Mesothelial cell of epicardium (in vitro differentiated cells): ENCODE data around the gene NAA10. TPM values are rescaled to one million over a fixed set of nuclear protein-coding genes. Genes with fewer than 3 reads are reported as not detected.

Experiments used
- DNase-seq, 2 experiments: peaks; one replicate each; pipeline ENCODE4 v3.0.0; 2021; ENCODE audit warnings: low spot score in 2 of 2; ENCODE audit not compliant: unreplicated experiment in 2 of 2
- H3K27ac Mint-ChIP-seq: 2 replicates; pipeline ENCODE4 v1.8.0; 2021; ENCODE audit warnings: mixed read lengths
- H3K27me3 Mint-ChIP-seq: 2 replicates; pipeline ENCODE4 v1.8.0; 2021; ENCODE audit warnings: low read depth, mixed read lengths
- H3K36me3 Mint-ChIP-seq: 2 replicates; pipeline ENCODE4 v1.8.0; 2021; ENCODE audit warnings: mixed read lengths
- H3K4me1 Mint-ChIP-seq: 2 replicates; pipeline ENCODE4 v1.8.0; 2021; ENCODE audit warnings: mixed read lengths
- H3K4me3 Mint-ChIP-seq: 2 replicates; pipeline ENCODE4 v1.8.0; 2021; ENCODE audit warnings: mild to moderate bottlenecking, moderate library complexity, mixed read lengths
- H3K9me3 Mint-ChIP-seq: 2 replicates; pipeline ENCODE4 v1.8.0; 2021; ENCODE audit warnings: mixed read lengths
- CTCF ChIP-seq: fragments of 200-600 bp; sonication (generic); IDR thresholded peaks from one replicate; pipeline ENCODE4 v1.5.0; 2021; ENCODE audit warnings: antibody characterized with exemption; ENCODE audit not compliant: unreplicated experiment
- total RNA-seq: library from RNA; stranded (reverse); gene quantifications from 3 replicates; pipeline ENCODE4 v1.2.1, GENCODE V29; 2021

The NAA10 gene
- total RNA-seq, 1 donor from 2014 or later, result 76.8 TPM

- Mint-ChIP-seq H3K36me3 (peaks cover 1% of the 10 kb centered on the region), H3K4me1 (peaks cover 21% of the 10 kb centered on the region), H3K4me3 (peak overlapping the region; percentile 34), H3K9me3 (no peaks in the 10 kb centered on the region), H3K27ac (peak overlapping the region; percentile 51), H3K27me3 (no peaks in the 10 kb centered on the region)
- no peak for TF ChIP-seq CTCF
- no peak for DNase-seq
Observed at GRCh38 chrX:153924149-153924861, 10.5 kb downstream of the NAA10 start.

GRCh38 chrX:153922932-153923857 lies 11.6 kb downstream of the NAA10 start:
- Mint-ChIP-seq H3K27ac (no peak overlapping the region), H3K36me3 (no peaks in the 10 kb centered on the region), H3K9me3 (no peaks in the 10 kb centered on the region), H3K4me3 (no peak overlapping the region), H3K4me1 (peaks cover 18% of the 10 kb centered on the region), H3K27me3 (no peaks in the 10 kb centered on the region)
- no peak for TF ChIP-seq CTCF
- DNase-seq, result no peak

GRCh38 chrX:153921511-153922446 lies 13.1 kb downstream of the NAA10 start:
- TF ChIP-seq CTCF, result no peak
- H3K9me3 Mint-ChIP-seq, result no peaks in the 10 kb centered on the region
- peaks cover 9% of the 10 kb centered on the region for H3K4me1 Mint-ChIP-seq
- H3K36me3 Mint-ChIP-seq, result peaks cover 5% of the 10 kb centered on the region
- no peaks in the 10 kb centered on the region for H3K27me3 Mint-ChIP-seq
- H3K4me3 Mint-ChIP-seq, result no peak overlapping the region
- no peak for DNase-seq
- no peak overlapping the region for H3K27ac Mint-ChIP-seq

GRCh38 chrX:153921070-153921469 lies 13.8 kb downstream of the NAA10 start:
- no peak for DNase-seq
- H3K9me3 Mint-ChIP-seq, result no peaks in the 10 kb centered on the region
- H3K27ac Mint-ChIP-seq, result no peak overlapping the region
- H3K36me3 Mint-ChIP-seq, result peaks cover 7% of the 10 kb centered on the region
- peaks cover 8% of the 10 kb centered on the region for H3K4me1 Mint-ChIP-seq
- H3K27me3 Mint-ChIP-seq, result no peaks in the 10 kb centered on the region
- no peak for TF ChIP-seq CTCF
- H3K4me3 Mint-ChIP-seq, result no peak overlapping the region

- no peak for DNase-seq
- H3K9me3 Mint-ChIP-seq, result no peaks in the 10 kb centered on the region
Observed at GRCh38 chrX:153920546-153920945, 14.3 kb downstream of the NAA10 start.

More at GRCh38 chrX:153920546-153920945, 14.3 kb downstream of the NAA10 start:
- peaks cover 5% of the 10 kb centered on the region for H3K4me1 Mint-ChIP-seq
- H3K27me3 Mint-ChIP-seq, result no peaks in the 10 kb centered on the region
- H3K4me3 Mint-ChIP-seq, result no peak overlapping the region
- H3K36me3 Mint-ChIP-seq, result peaks cover 7% of the 10 kb centered on the region
- TF ChIP-seq CTCF, result no peak
- H3K27ac Mint-ChIP-seq, result no peak overlapping the region
